ENCODE data around the gene TRIM65. TPM values are rescaled to one million over a fixed set of nuclear protein-coding genes. Genes with fewer than 3 reads are reported as not detected.

TRIM65 gene
- total RNA-seq, 2 donors from 2014 or later: 27.4 to 35.3 TPM

GRCh38 chr17:75937652-75938051, 40.9 kb upstream of the TRIM65 start:
- Mint-ChIP-seq H3K4me1 (peaks cover 8% of the 10 kb centered on the region), H3K4me3 (no peak overlapping the region), H3K27ac (no peak overlapping the region), H3K9me3 (no peaks in the 10 kb centered on the region), H3K36me3 (ENCODE audit: low read depth) (peaks cover 6% of the 10 kb centered on the region), H3K27me3 (ENCODE audit: insufficient read depth) (no peaks in the 10 kb centered on the region)
- H3K27ac ChIP-seq (ENCODE audit: low read depth, low read length): no peak overlapping the region
- TF ChIP-seq CTCF (conservative IDR thresholded peaks at IDR 0.05): no peak
- peaks cover 2% of the 10 kb centered on the region for H3K36me3 ChIP-seq (ENCODE audit: control insufficient read depth, insufficient read depth, low read length)
- H3K9me3 ChIP-seq (ENCODE audit: control insufficient read depth, low read length): no peaks in the 10 kb centered on the region
- H3K4me1 ChIP-seq (ENCODE audit: control insufficient read depth, insufficient read depth, low read length): no peaks in the 10 kb centered on the region
- H3K4me3 ChIP-seq (ENCODE audit: low read length): no peak overlapping the region
- no peak for DNase-seq
- H3K9ac ChIP-seq (ENCODE audit: extremely low read depth, low read length, poor library complexity, severe bottlenecking): no peak overlapping the region
- H3K27me3 ChIP-seq (ENCODE audit: control insufficient read depth, insufficient read depth, low read length, poor library complexity, severe bottlenecking): no peaks in the 10 kb centered on the region
- 93 to 95% methylated on average over 12 to 13 of the region's 13 CpGs for WGBS, 2 experiments (ENCODE audit: insufficient coverage in 1 of 2, insufficient read length in 1 of 2)

GRCh38 chr17:75933808-75934207, 37.1 kb upstream of the TRIM65 start:
- Mint-ChIP-seq H3K27me3 (ENCODE audit: insufficient read depth) (no peaks in the 10 kb centered on the region), H3K36me3 (ENCODE audit: low read depth) (peaks cover 16% of the 10 kb centered on the region), H3K4me1 (no peaks in the 10 kb centered on the region), H3K4me3 (no peak overlapping the region), H3K27ac (no peak overlapping the region), H3K9me3 (no peaks in the 10 kb centered on the region)
- no peaks in the 10 kb centered on the region for H3K27me3 ChIP-seq (ENCODE audit: control insufficient read depth, insufficient read depth, low read length, poor library complexity, severe bottlenecking)
- DNase-seq: no peak
- H3K36me3 ChIP-seq (ENCODE audit: control insufficient read depth, insufficient read depth, low read length): no peaks in the 10 kb centered on the region
- no peak overlapping the region for H3K9ac ChIP-seq (ENCODE audit: extremely low read depth, low read length, poor library complexity, severe bottlenecking)
- H3K9me3 ChIP-seq (ENCODE audit: control insufficient read depth, low read length): no peaks in the 10 kb centered on the region
- 94% methylated on average over 4 of the region's 4 CpGs for WGBS, 2 experiments (ENCODE audit: insufficient coverage in 1 of 2, insufficient read length in 1 of 2)
- H3K27ac ChIP-seq (ENCODE audit: low read depth, low read length): no peak overlapping the region
- no peak for TF ChIP-seq CTCF (conservative IDR thresholded peaks at IDR 0.05)
- no peaks in the 10 kb centered on the region for H3K4me1 ChIP-seq (ENCODE audit: control insufficient read depth, insufficient read depth, low read length)
- no peak overlapping the region for H3K4me3 ChIP-seq (ENCODE audit: low read length)

GRCh38 chr17:75932852-75933251, 36.1 kb upstream of the TRIM65 start:
- Histone ChIP-seq H3K9ac (ENCODE audit: extremely low read depth, low read length, poor library complexity, severe bottlenecking) (no peak overlapping the region), H3K4me1 (ENCODE audit: control insufficient read depth, insufficient read depth, low read length) (no peaks in the 10 kb centered on the region), H3K27ac (ENCODE audit: low read depth, low read length) (no peak overlapping the region), H3K4me3 (ENCODE audit: low read length) (no peak overlapping the region), H3K36me3 (ENCODE audit: control insufficient read depth, insufficient read depth, low read length) (peaks cover 2% of the 10 kb centered on the region), H3K27me3 (ENCODE audit: control insufficient read depth, insufficient read depth, low read length, poor library complexity, severe bottlenecking) (no peaks in the 10 kb centered on the region), H3K9me3 (ENCODE audit: control insufficient read depth, low read length) (no peaks in the 10 kb centered on the region)
- 91 to 94% methylated on average over 3 to 5 of the region's 5 CpGs for WGBS, 2 experiments (ENCODE audit: insufficient coverage in 1 of 2, insufficient read length in 1 of 2)
- Mint-ChIP-seq H3K4me3 (no peak overlapping the region), H3K27ac (no peak overlapping the region), H3K4me1 (no peaks in the 10 kb centered on the region), H3K27me3 (ENCODE audit: insufficient read depth) (no peaks in the 10 kb centered on the region), H3K36me3 (ENCODE audit: low read depth) (peaks cover 19% of the 10 kb centered on the region), H3K9me3 (no peaks in the 10 kb centered on the region)
- DNase-seq: no peak
- no peak for TF ChIP-seq CTCF (conservative IDR thresholded peaks at IDR 0.05)
